KBM-7 (cell line): Measurements from ENCODE around the gene PHF3.
"Not testable (repeated sequence)": the region's sequence is repeated elsewhere in the genome, so short reads cannot be mapped to it uniquely, and the experiment has no call there.

Source experiments
- DNase-seq: peaks from one replicate; pipeline ENCODE4 v3.0.0-alpha.2; 2015
- in situ Hi-C: fragments of 300-500 bp; cut with MboI; formaldehyde crosslinking; loops from 2 replicates; pipeline ENCODE4 v1.14.3; 2020; ENCODE audit warnings: low sequenced_read_pairs, low pct_unique_long_range_greater_than_20kb, mixed read lengths

PHF3 gene

GRCh38 chr6:63685446-63686379 lies 50.1 kb downstream of the PHF3 start:
- in situ Hi-C loops, result no loop called here
- DNase-seq, result no peak

GRCh38 chr6:63689421-63689820 lies 53.8 kb downstream of the PHF3 start:
- DNase-seq, result no peak
- in situ Hi-C loops, result no loop called here

GRCh38 chr6:63690221-63690620 lies 54.6 kb downstream of the PHF3 start:
- DNase-seq, result no peak
- in situ Hi-C loops, result no loop called here

- in situ Hi-C loops, result no loop called here
- no peak for DNase-seq
Observed at GRCh38 chr6:63705707-63706106, 70.1 kb downstream of the PHF3 start.

- no peak for DNase-seq
- in situ Hi-C loops, result no loop called here
Observed at GRCh38 chr6:63706630-63707029, 71.0 kb downstream of the PHF3 start.

- DNase-seq, result no peak
- in situ Hi-C loops, result no loop called here
Observed at GRCh38 chr6:63708631-63709030, 73.0 kb downstream of the PHF3 start.

- in situ Hi-C loops, result no loop called here
Observed at GRCh38 chr6:63709148-63709547, 73.5 kb downstream of the PHF3 start.

GRCh38 chr6:63713332-63713731 lies 77.7 kb downstream of the PHF3 start:
- in situ Hi-C loops, result no loop called here
- no peak for DNase-seq

More at GRCh38 chr6:63709148-63709547, 73.5 kb downstream of the PHF3 start:
- no peak for DNase-seq

GRCh38 chr6:63714091-63714490 lies 78.5 kb downstream of the PHF3 start:
- in situ Hi-C loops, result no loop called here

GRCh38 chr6:63716169-63716568 lies 80.6 kb downstream of the PHF3 start:
- in situ Hi-C loops, result no loop called here
- DNase-seq, result no peak

More at GRCh38 chr6:63714091-63714490, 78.5 kb downstream of the PHF3 start:
- no peak for DNase-seq

- DNase-seq, result no peak
- in situ Hi-C loops, result no loop called here
Observed at GRCh38 chr6:63721181-63721580, 85.6 kb downstream of the PHF3 start.

- no peak for DNase-seq
Observed at GRCh38 chr6:63724721-63725120, 89.1 kb downstream of the PHF3 start.

GRCh38 chr6:63730311-63730710 lies 94.7 kb downstream of the PHF3 start:
- in situ Hi-C loops, result no loop called here
- no peak for DNase-seq

More at GRCh38 chr6:63724721-63725120, 89.1 kb downstream of the PHF3 start:
- in situ Hi-C loops, result no loop called here

GRCh38 chr6:63731930-63732329 lies 96.3 kb downstream of the PHF3 start:
- DNase-seq, result no peak
- in situ Hi-C loops, result no loop called here

- no peak for DNase-seq
- in situ Hi-C loops, result no loop called here
Observed at GRCh38 chr6:63732336-63732735, 96.7 kb downstream of the PHF3 start.

GRCh38 chr6:63734923-63735322 lies 99.3 kb downstream of the PHF3 start:
- DNase-seq, result no peak
- in situ Hi-C loops, result no loop called here

- DNase-seq, in situ Hi-C loops: not testable (repeated sequence)
Observed at GRCh38 chr6:63738190-63738589, 102.6 kb downstream of the PHF3 start.

- in situ Hi-C loops, result no loop called here
- no peak for DNase-seq
Observed at GRCh38 chr6:63739094-63739687, 103.6 kb downstream of the PHF3 start.

- DNase-seq, result no peak
- in situ Hi-C loops, result no loop called here
Observed at GRCh38 chr6:63740709-63741108, 105.1 kb downstream of the PHF3 start.

- no peak for DNase-seq
- in situ Hi-C loops, result no loop called here
Observed at GRCh38 chr6:63742060-63742459, 106.5 kb downstream of the PHF3 start.
